Natural killer cell (primary cell): ENCODE data around the gene SERPINB4. TPM values are rescaled to one million over a fixed set of nuclear protein-coding genes. Genes with fewer than 3 reads are reported as not detected.
"Not testable (repeated sequence)": the region's sequence is repeated elsewhere in the genome, so short reads cannot be mapped to it uniquely, and the experiment has no call there.

ENCODE experiments used
- ATAC-seq, 3 donors: fragments of 150-1000 bp in 2 of 3; fragments of 200-7000 bp in 1 of 3; cut with Tn5 transposase; 1 replicate in 1 of 3; 2 replicates in 2 of 3; pipeline ENCODE4 v1.10.0; 2021; ENCODE audit warnings: mild to moderate bottlenecking in 2 of 3, moderate library complexity in 2 of 3
- DNase-seq, 2 donors: peaks; one replicate each; pipeline versions ENCODE4 v3.0.0 to v3.0.0-alpha.2; 2013 to 2021; ENCODE audit warnings: mixed read lengths in 1 of 2
- H3K27ac ChIP-seq: one replicate; pipeline ENCODE4 v1.5.1; 2013; ENCODE audit warnings: mild to moderate bottlenecking, low read length
- H3K27me3 ChIP-seq: one replicate; pipeline ENCODE4 v1.6.1; 2013; ENCODE audit warnings: low read length; ENCODE audit not compliant: control insufficient read depth, insufficient read depth
- H3K36me3 ChIP-seq: one replicate; pipeline ENCODE4 v1.6.1; 2013; ENCODE audit warnings: low read length; ENCODE audit not compliant: control insufficient read depth, insufficient read depth
- H3K4me1 ChIP-seq: one replicate; pipeline ENCODE4 v1.6.1; 2013; ENCODE audit warnings: low read length; ENCODE audit not compliant: control insufficient read depth, insufficient read depth
- H3K4me3 ChIP-seq: one replicate; pipeline ENCODE4 v1.5.1; 2013; ENCODE audit warnings: low read length
- H3K9me3 ChIP-seq: one replicate; pipeline ENCODE4 v1.6.1; 2013; ENCODE audit warnings: low read length; ENCODE audit not compliant: control insufficient read depth, insufficient read depth
- H3K27ac Mint-ChIP-seq, 2 donors: one replicate each; pipeline ENCODE4 v1.8.0; 2022; ENCODE audit warnings: mild to moderate bottlenecking in 2 of 2, mixed read lengths in 2 of 2, moderate library complexity in 1 of 2
- H3K27me3 Mint-ChIP-seq, 2 donors: one replicate each; pipeline ENCODE4 v1.8.0; 2022; ENCODE audit warnings: low read depth in 2 of 2, mixed read lengths in 2 of 2
- H3K36me3 Mint-ChIP-seq: one replicate; pipeline ENCODE4 v1.8.0; 2022; ENCODE audit warnings: mixed read lengths
- H3K4me1 Mint-ChIP-seq, 2 donors: one replicate each; pipeline ENCODE4 v1.8.0; 2022; ENCODE audit warnings: mixed read lengths in 2 of 2
- H3K4me3 Mint-ChIP-seq: one replicate; pipeline ENCODE4 v1.8.0; 2022; ENCODE audit warnings: mild to moderate bottlenecking, moderate library complexity, mixed read lengths
- H3K9me3 Mint-ChIP-seq, 2 donors: one replicate each; pipeline ENCODE4 v1.8.0; 2022; ENCODE audit warnings: mixed read lengths in 2 of 2
- WGBS: methylation state at CpG from one replicate; pipeline ENCODE4 v1.1.7; 2013; ENCODE audit warnings: missing lambda C conversion rate; ENCODE audit not compliant: insufficient coverage; 5-methylcytosine and 5-hydroxymethylcytosine counted together
- intact Hi-C: fragments of 100-400 bp; cut with micrococcal nuclease; formaldehyde crosslinking; loops from one replicate; pipeline ENCODE4 v1.14.2; 2022
- total RNA-seq, 4 donors: library from RNA; stranded (reverse); fragments of 120-200 nt in 1 of 4; gene quantifications; one replicate each; pipeline versions ENCODE4 v1.2.3 to v1.2.4, GENCODE V29; 2013 to 2022
- TF ChIP-seq, protein P1 (sequence below): fragments of 200-600 bp; IDR thresholded peaks from one replicate; pipeline ENCODE4 v1.8.0; 2022; ENCODE audit warnings: antibody characterized with exemption

The SERPINB4 gene
- total RNA-seq, 3 donors from 2014 or later (not counting 1 experiment from before 2014, with no cell fraction given) = not detected

GRCh38 chr18:63646936-63647335 is 2.9 kb upstream of the SERPINB4 start:
- no peak overlapping the region for H3K4me3 ChIP-seq
- no peaks in the 10 kb centered on the region for H3K4me1 ChIP-seq
- no peaks in the 10 kb centered on the region for H3K27me3 ChIP-seq
- Mint-ChIP-seq H3K36me3 (no peaks in the 10 kb centered on the region), H3K27ac (no peak overlapping the region), H3K4me1 (no peaks in the 10 kb centered on the region), H3K4me3 (no peak overlapping the region), H3K9me3 (no peaks in the 10 kb centered on the region), H3K27me3 (peaks cover 3 to 9% of the 10 kb centered on the region in 2 donors)
- no peak overlapping the region for H3K27ac ChIP-seq
- no peaks in the 10 kb centered on the region for H3K9me3 ChIP-seq
- DNase-seq (no peak), ATAC-seq (no peak)
- H3K36me3 ChIP-seq = no peaks in the 10 kb centered on the region
- TF ChIP-seq, protein P1, sequence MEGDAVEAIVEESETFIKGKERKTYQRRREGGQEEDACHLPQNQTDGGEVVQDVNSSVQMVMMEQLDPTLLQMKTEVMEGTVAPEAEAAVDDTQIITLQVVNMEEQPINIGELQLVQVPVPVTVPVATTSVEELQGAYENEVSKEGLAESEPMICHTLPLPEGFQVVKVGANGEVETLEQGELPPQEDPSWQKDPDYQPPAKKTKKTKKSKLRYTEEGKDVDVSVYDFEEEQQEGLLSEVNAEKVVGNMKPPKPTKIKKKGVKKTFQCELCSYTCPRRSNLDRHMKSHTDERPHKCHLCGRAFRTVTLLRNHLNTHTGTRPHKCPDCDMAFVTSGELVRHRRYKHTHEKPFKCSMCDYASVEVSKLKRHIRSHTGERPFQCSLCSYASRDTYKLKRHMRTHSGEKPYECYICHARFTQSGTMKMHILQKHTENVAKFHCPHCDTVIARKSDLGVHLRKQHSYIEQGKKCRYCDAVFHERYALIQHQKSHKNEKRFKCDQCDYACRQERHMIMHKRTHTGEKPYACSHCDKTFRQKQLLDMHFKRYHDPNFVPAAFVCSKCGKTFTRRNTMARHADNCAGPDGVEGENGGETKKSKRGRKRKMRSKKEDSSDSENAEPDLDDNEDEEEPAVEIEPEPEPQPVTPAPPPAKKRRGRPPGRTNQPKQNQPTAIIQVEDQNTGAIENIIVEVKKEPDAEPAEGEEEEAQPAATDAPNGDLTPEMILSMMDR = no peak
- intact Hi-C loops = no loop called here

DNA sequence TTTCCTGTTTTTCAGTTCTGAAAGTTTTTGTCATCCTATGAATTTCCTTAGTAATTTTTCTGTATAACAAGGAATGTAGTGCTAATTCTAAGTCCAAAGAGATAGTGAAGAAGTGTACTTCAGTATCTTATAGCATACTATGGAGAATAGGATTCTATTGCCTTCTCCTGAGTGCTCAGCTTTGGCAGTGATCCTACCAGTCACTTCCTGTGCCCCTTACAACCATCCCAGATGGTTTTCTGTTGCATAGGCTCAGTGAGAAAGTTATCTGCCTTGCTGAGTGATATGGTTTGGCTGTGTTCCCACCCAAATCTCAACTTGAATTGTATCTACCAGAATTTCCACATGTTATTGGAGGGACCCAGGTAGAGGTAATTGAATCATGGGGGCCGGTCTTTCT is 638 bp upstream of the SERPINB4 start:
- H3K4me3 ChIP-seq, H3K36me3 Mint-ChIP-seq, H3K27me3 ChIP-seq, DNase-seq, ATAC-seq, H3K9me3 ChIP-seq, H3K4me1 ChIP-seq, H3K36me3 ChIP-seq, H3K4me1 Mint-ChIP-seq, H3K27me3 Mint-ChIP-seq, intact Hi-C loops, H3K4me3 Mint-ChIP-seq, H3K27ac Mint-ChIP-seq, H3K27ac ChIP-seq, H3K9me3 Mint-ChIP-seq: not testable (repeated sequence)
- 100% methylated on average over 1 of the region's 1 CpG for WGBS

DNA sequence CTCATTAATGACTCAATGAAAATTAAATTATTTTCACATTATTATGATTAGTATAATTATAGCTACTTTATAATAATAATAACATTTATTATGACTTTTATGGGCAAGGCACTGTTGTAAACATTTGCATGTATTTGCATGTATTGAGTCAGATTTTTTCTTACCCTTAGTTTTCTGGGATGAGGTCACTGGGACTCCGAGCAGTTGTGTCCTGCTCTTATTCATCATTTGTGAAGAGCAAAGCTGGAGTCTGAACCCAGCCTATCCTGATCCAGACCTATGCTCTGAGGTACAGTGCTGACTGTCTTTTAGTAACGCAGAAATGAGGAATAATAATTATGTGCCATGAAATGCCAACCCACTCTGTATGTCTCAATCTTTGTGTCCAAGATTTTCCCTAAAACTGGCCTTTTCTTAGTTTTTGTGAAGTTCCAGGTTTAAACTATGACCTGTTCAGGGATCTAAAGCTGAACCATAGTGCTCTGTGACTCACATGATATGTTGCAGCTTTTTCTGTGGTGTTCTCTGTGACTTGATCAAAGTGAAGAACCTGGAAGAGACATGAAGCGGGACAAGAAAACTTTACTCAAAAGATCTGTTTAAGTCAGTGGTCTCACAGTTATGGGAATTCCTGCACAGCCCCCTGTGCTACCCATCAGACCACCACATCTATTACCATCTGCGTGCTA is 1.2 kb downstream of the SERPINB4 start:
- H3K27ac Mint-ChIP-seq, H3K4me3 ChIP-seq, DNase-seq, intact Hi-C loops, H3K4me1 ChIP-seq, H3K4me1 Mint-ChIP-seq, H3K27me3 Mint-ChIP-seq, H3K4me3 Mint-ChIP-seq, H3K9me3 ChIP-seq, H3K36me3 ChIP-seq, H3K27ac ChIP-seq, ATAC-seq, H3K9me3 Mint-ChIP-seq, H3K27me3 ChIP-seq, H3K36me3 Mint-ChIP-seq: not testable (repeated sequence)
- whole genome bisulfite sequencing = 93% methylated on average over 4 of the region's 4 CpGs

DNA sequence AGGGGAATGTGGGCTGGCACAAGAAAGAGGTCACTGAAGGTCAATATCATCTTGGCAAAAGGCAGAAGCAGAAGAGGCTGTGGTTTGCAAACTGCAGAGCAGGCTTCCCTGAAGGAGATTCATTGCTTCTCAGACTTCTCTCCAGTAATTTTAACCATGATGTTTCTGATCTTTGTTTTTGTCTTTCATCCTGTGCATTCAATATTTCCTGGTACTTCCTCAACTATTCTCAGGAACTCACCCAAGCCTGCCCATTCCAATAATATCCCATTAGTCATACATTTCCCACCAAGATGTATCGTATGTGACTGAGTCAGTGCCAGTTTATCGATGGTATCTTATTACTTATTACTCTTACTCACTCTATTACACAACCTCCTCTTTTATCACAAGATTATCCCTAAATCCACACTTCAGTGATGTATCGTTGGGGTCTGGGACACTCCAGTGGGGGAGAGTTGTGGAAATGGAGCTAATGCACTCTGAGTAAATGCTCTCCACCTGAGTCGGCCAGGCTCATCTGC is 2.8 kb downstream of the SERPINB4 start:
- H3K27ac ChIP-seq, H3K27me3 ChIP-seq, H3K9me3 Mint-ChIP-seq, H3K4me1 Mint-ChIP-seq, DNase-seq, H3K4me3 Mint-ChIP-seq, H3K36me3 ChIP-seq, H3K9me3 ChIP-seq, H3K4me1 ChIP-seq, H3K36me3 Mint-ChIP-seq, H3K4me3 ChIP-seq, ATAC-seq, H3K27ac Mint-ChIP-seq, intact Hi-C loops: not testable (repeated sequence)
- WGBS = 86% methylated on average over 2 of the region's 4 CpGs
- peaks cover 0 to 15% of the 10 kb centered on the region in 2 donors for H3K27me3 Mint-ChIP-seq

DNA sequence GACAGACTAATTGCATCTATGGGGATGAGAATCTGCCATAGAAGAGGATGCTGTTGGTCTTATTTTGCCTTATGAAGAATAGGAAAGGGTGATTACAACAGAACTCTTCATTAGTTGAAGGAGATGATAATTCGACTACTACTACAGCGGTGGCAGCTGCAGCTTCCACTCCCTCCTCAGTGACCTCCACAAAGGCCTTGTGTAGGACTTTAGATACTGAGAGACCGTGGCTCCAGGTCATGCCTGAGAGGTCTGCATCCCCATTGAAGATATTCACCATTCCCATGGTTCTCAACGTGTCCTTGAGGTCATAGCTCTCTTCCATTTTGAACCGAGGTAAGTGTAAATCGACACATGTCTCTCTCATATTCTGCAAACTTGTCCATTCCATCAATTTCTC is 6.4 kb downstream of the SERPINB4 start:
- no peak overlapping the region for H3K27ac Mint-ChIP-seq
- Histone ChIP-seq H3K9me3 (no peaks in the 10 kb centered on the region), H3K27me3 (no peaks in the 10 kb centered on the region), H3K27ac (no peak overlapping the region), H3K36me3 (no peaks in the 10 kb centered on the region), H3K4me3 (no peak overlapping the region), H3K4me1 (no peaks in the 10 kb centered on the region)
- no peaks in the 10 kb centered on the region for H3K36me3 Mint-ChIP-seq
- peaks cover 0 to 13% of the 10 kb centered on the region in 2 donors for H3K27me3 Mint-ChIP-seq
- WGBS = 84% methylated on average over 5 of the region's 6 CpGs
- no peak overlapping the region for H3K4me3 Mint-ChIP-seq
- ATAC-seq = no peak
- DNase-seq = no peak
- TF ChIP-seq, protein P1 = no peak
- intact Hi-C loops = no loop called here
- H3K9me3 Mint-ChIP-seq = no peaks in the 10 kb centered on the region
- no peaks in the 10 kb centered on the region for H3K4me1 Mint-ChIP-seq
